Fibroblast of pulmonary artery (primary cell): Measurements from ENCODE around the gene EFCAB6.

ENCODE experiments used
- DNase-seq: peaks from one replicate; pipeline ENCODE4 v3.0.0-alpha.2; 2010; ENCODE audit warnings: low read depth
- H3K4me3 ChIP-seq: replicated peaks from 2 replicates; pipeline ENCODE4 v1.5.1; 2011; ENCODE audit warnings: low read depth, mild to moderate bottlenecking, control low read depth, low read length, moderate library complexity
- CTCF ChIP-seq: IDR thresholded peaks from 2 replicates; pipeline ENCODE4 v1.5.1; 2011; ENCODE audit warnings: mild to moderate bottlenecking, control low read depth, low read length, inconsistent platforms; ENCODE audit errors: missing control alignments

Gene EFCAB6

GRCh38 chr22:43852573-43853327, 40.6 kb upstream of the EFCAB6 start:
- no peak for DNase-seq
- no peak overlapping the region for H3K4me3 ChIP-seq
- no peak for TF ChIP-seq CTCF

GRCh38 chr22:43851979-43852307, 39.8 kb upstream of the EFCAB6 start:
- H3K4me3 ChIP-seq, result no peak overlapping the region
- TF ChIP-seq CTCF, result no peak
- DNase-seq, result no peak

GRCh38 chr22:43851058-43851978, 39.2 kb upstream of the EFCAB6 start:
- no peak for TF ChIP-seq CTCF
- no peak overlapping the region for H3K4me3 ChIP-seq
- DNase-seq, result no peak

GRCh38 chr22:43850529-43850928, 38.4 kb upstream of the EFCAB6 start:
- no peak for TF ChIP-seq CTCF
- no peak for DNase-seq
- no peak overlapping the region for H3K4me3 ChIP-seq

- H3K4me3 ChIP-seq, result no peak overlapping the region
- DNase-seq, result no peak
- no peak for TF ChIP-seq CTCF
Measured at GRCh38 chr22:43849731-43850130, 37.6 kb upstream of the EFCAB6 start.

GRCh38 chr22:43848366-43849171, 36.5 kb upstream of the EFCAB6 start:
- peak; percentile 36 for DNase-seq
- TF ChIP-seq CTCF, result peak; percentile 50
- H3K4me3 ChIP-seq, result no peak overlapping the region
